ENCODE measurements around the gene PRAME.

- TF ChIP-seq EZH2 (IDR thresholded peaks at IDR 0.05; ENCODE audit: insufficient read depth, poor library complexity, severe bottlenecking) (no peak), EZH2phosphoT487 (IDR thresholded peaks at IDR 0.05; ENCODE audit: insufficient read depth, low read depth) (no peak)
These were observed 46.1 kb downstream of the PRAME start for GRCh38 chr22:22512951-22513350.
